Testis (tissue), 3 donors: Measurements from ENCODE around the gene ELF2. TPM values are rescaled to one million over a fixed set of nuclear protein-coding genes. Genes with fewer than 3 reads are reported as not detected.

Source experiments
- DNase-seq: peaks from one replicate; pipeline ENCODE4 v3.0.0-alpha.2; 2019
- H3K27ac ChIP-seq, 2 donors: fragments of 200-600 bp; sonication (generic); one replicate each; pipeline ENCODE4 v1.5.1; 2019
- H3K27me3 ChIP-seq: fragments of 200-600 bp; sonication (generic); one replicate; pipeline ENCODE4 v1.5.1; 2019
- H3K36me3 ChIP-seq: fragments of 200-600 bp; sonication (generic); one replicate; pipeline ENCODE4 v1.5.1; 2017; ENCODE audit warnings: low read depth; ENCODE audit errors: missing control alignments
- H3K4me1 ChIP-seq: fragments of 200-600 bp; sonication (generic); one replicate; pipeline ENCODE4 v1.5.1; 2019
- H3K4me3 ChIP-seq, 2 donors: fragments of 200-600 bp; sonication (generic); one replicate each; pipeline ENCODE4 v1.5.1; 2017 to 2019
- H3K9me3 ChIP-seq: fragments of 200-600 bp; sonication (generic); one replicate; pipeline ENCODE4 v1.5.1; 2017
- CTCF ChIP-seq, 3 experiments: fragments of 450-650 bp in 2 of 3; fragments of 200-600 bp in 1 of 3; sonication (generic) in 1 of 3; IDR thresholded peaks; one replicate each; pipeline ENCODE4 v1.5.1; 2016 to 2019; ENCODE audit warnings: antibody characterized with exemption in 3 of 3, mild to moderate bottlenecking in 2 of 3, moderate library complexity in 1 of 3
- POLR2A ChIP-seq: fragments of 450-650 bp; IDR thresholded peaks from one replicate; pipeline ENCODE4 v1.6.1; 2017; ENCODE audit warnings: antibody characterized with exemption, mild to moderate bottlenecking, moderate library complexity
- WGBS, 2 donors: methylation state at CpG; one replicate each; pipeline ENCODE4 v1.1.5; 2018; 5-methylcytosine and 5-hydroxymethylcytosine counted together
- intact Hi-C: fragments of 100-400 bp; cut with DNase I; formaldehyde crosslinking; loops from one replicate; pipeline ENCODE4 v1.15.1; 2023; ENCODE audit warnings: low total_unique reads
- polyA plus RNA-seq: library from polyadenylated mRNA; stranded (reverse); fragments of 350-450 nt; fragmentation: Illumina TruSeq; extraction: RNeasy Lipid Tissue Mini Kit (QIAGEN cat#74804); gene quantifications from one replicate; pipeline ENCODE4 v1.2.3, GENCODE V29; 2014; ENCODE audit warnings: low read depth, low replicate concordance; ENCODE audit not compliant: insufficient read depth
- total RNA-seq, 2 donors: library from RNA; depleted of rRNA; stranded (reverse); fragments of >200 nt; gene quantifications; one replicate each; pipeline ENCODE4 v1.2.3, GENCODE V29; 2016

Gene ELF2
- total and polyA plus RNA-seq, 3 donors from 2014 or later = 52.0 to 72.6 (median 53.6) TPM

- Histone ChIP-seq H3K27ac (no peak overlapping the region), H3K9me3 (no peaks in the 10 kb centered on the region), H3K4me3 (no peak overlapping the region), H3K27me3 (no peaks in the 10 kb centered on the region), H3K36me3 (no peaks in the 10 kb centered on the region), H3K4me1 (peaks cover 9% of the 10 kb centered on the region)
- TF ChIP-seq POLR2A (no peak), CTCF (IDR thresholded peaks at IDR 0.05) (no peak)
- intact Hi-C loops = no loop called here
- no peak for DNase-seq
- 93 to 95% methylated on average over 3 of the region's 3 CpGs for WGBS, 2 donors
These were observed 32.5 kb upstream of the ELF2 start for GRCh38 chr4:139209470-139210063.

- Histone ChIP-seq H3K4me3 (no peak overlapping the region), H3K4me1 (no peaks in the 10 kb centered on the region), H3K27ac (no peak overlapping the region), H3K9me3 (no peaks in the 10 kb centered on the region), H3K27me3 (no peaks in the 10 kb centered on the region), H3K36me3 (no peaks in the 10 kb centered on the region)
- TF ChIP-seq CTCF (IDR thresholded peaks at IDR 0.05) (no peak), POLR2A (no peak)
- intact Hi-C loops = no loop called here
- 75 to 87% methylated on average over 3 of the region's 3 CpGs for WGBS, 2 donors
- DNase-seq = no peak
These were observed 31.5 kb upstream of the ELF2 start for GRCh38 chr4:139208404-139208945.

DNA sequence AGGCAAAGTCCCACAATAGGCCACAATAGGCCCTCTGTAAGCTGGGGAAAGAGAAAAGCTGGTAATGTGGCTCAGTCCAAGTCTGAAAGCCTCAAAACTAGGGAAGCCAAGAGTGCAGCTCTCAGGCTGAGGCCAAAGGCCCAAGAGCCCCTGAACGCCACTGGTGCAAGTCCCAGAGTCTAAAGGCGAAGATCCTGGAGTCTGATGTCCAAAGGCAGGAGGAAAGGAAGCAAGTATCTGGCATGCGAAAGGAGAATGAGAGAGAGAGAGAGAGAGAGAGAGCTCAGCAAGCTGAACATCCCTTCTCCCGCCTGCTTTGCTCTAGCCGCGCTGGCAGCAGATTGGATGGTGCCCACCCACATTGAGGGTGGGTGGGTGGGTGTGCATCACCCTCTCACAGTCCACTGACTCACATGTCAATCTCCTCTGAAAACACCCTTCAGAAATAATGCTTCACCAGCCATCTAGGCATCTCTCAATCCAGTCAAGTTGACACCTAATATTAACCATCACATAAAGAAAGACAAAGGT lies 30.9 kb upstream of the ELF2 start:
- no peak for DNase-seq
- no peak overlapping the region for H3K27ac ChIP-seq
- intact Hi-C loops = no loop called here
- 82 to 92% methylated on average over 6 of the region's 6 CpGs for WGBS, 2 donors
- no peak for TF ChIP-seq POLR2A
- no peak for TF ChIP-seq CTCF (IDR thresholded peaks at IDR 0.05)
- H3K36me3 ChIP-seq = no peaks in the 10 kb centered on the region
- H3K4me1 ChIP-seq = no peaks in the 10 kb centered on the region
- no peaks in the 10 kb centered on the region for H3K27me3 ChIP-seq
- H3K4me3 ChIP-seq = no peak overlapping the region
- H3K9me3 ChIP-seq = no peaks in the 10 kb centered on the region

GRCh38 chr4:139207247-139207646 lies 30.2 kb upstream of the ELF2 start:
- 65 to 67% methylated on average over 3 of the region's 3 CpGs for WGBS, 2 donors
- Histone ChIP-seq H3K27me3 (no peaks in the 10 kb centered on the region), H3K9me3 (no peaks in the 10 kb centered on the region), H3K4me1 (no peaks in the 10 kb centered on the region), H3K27ac (no peak overlapping the region), H3K36me3 (no peaks in the 10 kb centered on the region), H3K4me3 (no peak overlapping the region)
- TF ChIP-seq POLR2A = no peak
- no peak for TF ChIP-seq CTCF (IDR thresholded peaks at IDR 0.05)
- intact Hi-C loops = no loop called here
- DNase-seq = no peak

DNA sequence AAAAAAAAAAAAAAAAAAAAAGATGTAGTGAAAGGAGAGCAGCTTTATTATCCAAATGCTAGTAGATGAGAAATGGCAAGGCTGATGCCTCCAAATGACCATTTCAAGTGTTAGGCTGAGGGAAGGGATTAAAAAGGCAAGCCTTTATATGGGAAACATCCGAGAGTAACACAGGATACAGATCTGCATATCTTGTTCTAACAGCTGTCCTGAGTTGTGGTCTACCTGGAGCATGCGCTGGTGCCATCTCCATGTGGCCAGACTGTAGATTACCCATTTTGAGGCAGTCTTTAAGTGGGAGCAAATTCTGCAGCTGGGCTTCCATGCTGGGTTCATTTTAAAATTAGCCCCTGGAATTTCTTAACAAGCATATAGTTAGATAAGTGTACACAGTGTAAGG lies 26.0 kb upstream of the ELF2 start:
- no peaks in the 10 kb centered on the region for H3K4me1 ChIP-seq
- H3K36me3 ChIP-seq = no peaks in the 10 kb centered on the region
- no peaks in the 10 kb centered on the region for H3K9me3 ChIP-seq
- H3K27me3 ChIP-seq = no peaks in the 10 kb centered on the region
- TF ChIP-seq CTCF (IDR thresholded peaks at IDR 0.05) = no peak
- TF ChIP-seq POLR2A = no peak
- no peak for DNase-seq
- no peak overlapping the region for H3K27ac ChIP-seq
- H3K4me3 ChIP-seq = no peak overlapping the region
- intact Hi-C loops = no loop called here
- 89 to 100% methylated on average over 2 of the region's 2 CpGs for WGBS, 2 donors
